Stomach smooth muscle (tissue), 2 donors: ENCODE results near the gene ZAP70.
"Not testable (repeated sequence)": the region's sequence is repeated elsewhere in the genome, so short reads cannot be mapped to it uniquely, and the experiment has no call there.

Source experiments
- H3K27ac ChIP-seq: one replicate; pipeline ENCODE4 v1.7.0; 2013; ENCODE audit warnings: mild to moderate bottlenecking, low read length, inconsistent platforms
- H3K27me3 ChIP-seq, 2 donors: one replicate each; pipeline ENCODE4 v1.7.0; 2013; ENCODE audit warnings: low read length in 2 of 2; ENCODE audit not compliant: insufficient read depth in 2 of 2, control insufficient read depth in 1 of 2
- H3K36me3 ChIP-seq, 2 donors: one replicate each; pipeline ENCODE4 v1.7.0; 2013; ENCODE audit warnings: low read length in 2 of 2; ENCODE audit not compliant: control insufficient read depth in 2 of 2, insufficient read depth in 2 of 2
- H3K4me1 ChIP-seq: one replicate; pipeline ENCODE4 v1.7.0; 2013; ENCODE audit warnings: low read length; ENCODE audit not compliant: control insufficient read depth, insufficient read depth
- H3K4me3 ChIP-seq, 2 donors: one replicate each; pipeline ENCODE4 v1.7.0; 2013; ENCODE audit warnings: low read length in 2 of 2
- H3K9ac ChIP-seq, 2 donors: one replicate each; pipeline ENCODE4 v1.7.0; 2013; ENCODE audit warnings: low read length in 2 of 2, mild to moderate bottlenecking in 1 of 2
- H3K9me3 ChIP-seq, 2 donors: one replicate each; pipeline ENCODE4 v1.7.0; 2013; ENCODE audit warnings: low read length in 2 of 2; ENCODE audit not compliant: control insufficient read depth in 2 of 2
- donor health status: healthy.
- donor health status: Pancreatic carcinoma.

Gene ZAP70

DNA sequence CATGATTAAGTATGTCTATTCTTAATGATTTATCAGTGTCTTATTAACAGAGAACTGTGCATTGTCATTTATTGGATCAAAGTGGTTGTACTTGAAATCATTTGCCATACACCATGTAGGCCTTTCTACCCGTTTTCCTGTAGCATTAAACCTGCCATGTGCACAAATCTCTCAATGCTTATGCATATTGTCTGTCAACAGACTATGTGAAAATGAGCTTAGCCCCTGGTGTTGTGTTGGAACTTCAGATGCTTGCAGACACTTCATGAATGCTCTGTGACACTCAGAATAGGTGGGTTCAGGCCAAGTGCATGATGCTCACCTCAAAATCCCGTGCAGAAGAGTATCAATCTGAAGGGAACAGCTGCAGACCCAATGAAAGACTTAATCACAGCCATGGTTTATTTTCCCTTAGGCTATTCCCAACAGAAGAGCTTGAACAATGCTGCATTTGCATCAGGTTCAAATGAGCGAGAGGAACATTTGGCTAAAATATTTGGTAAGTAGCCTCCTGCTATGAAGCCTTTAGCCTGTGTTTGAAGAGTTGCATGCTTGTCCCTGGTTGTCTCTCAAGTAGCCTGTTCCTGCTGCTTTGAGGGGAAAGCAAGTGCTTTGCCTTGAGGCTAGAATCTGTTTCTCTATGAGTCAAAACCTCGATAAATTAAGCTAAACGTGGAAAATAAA lies 37.8 kb upstream of the ZAP70 start:
- H3K36me3 ChIP-seq = no peaks in the 10 kb centered on the region
- H3K9ac ChIP-seq = no peak overlapping the region
- H3K27me3 ChIP-seq = no peaks in the 10 kb centered on the region
- H3K4me1 ChIP-seq = no peaks in the 10 kb centered on the region
- H3K27ac ChIP-seq = no peak overlapping the region
- no peak overlapping the region for H3K4me3 ChIP-seq
- no peaks in the 10 kb centered on the region for H3K9me3 ChIP-seq

DNA sequence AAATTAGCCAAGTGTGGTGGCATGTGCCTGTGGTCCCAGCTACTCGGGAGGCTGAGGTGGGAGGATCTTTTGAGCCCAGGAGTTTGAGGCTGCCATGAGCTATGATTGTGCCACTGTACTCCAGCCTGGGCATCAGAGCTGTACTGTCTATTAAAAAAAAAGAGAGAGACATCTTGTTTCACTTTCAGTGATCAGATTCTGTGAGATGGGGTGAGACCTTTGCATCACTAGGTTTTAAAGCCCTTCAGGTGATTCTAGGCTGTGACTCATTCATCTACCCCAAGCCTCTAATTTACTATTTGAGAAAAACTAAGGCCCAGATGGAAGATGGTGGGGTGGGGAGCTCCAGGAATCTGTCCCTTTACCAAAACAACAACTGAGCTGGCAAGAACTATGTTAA lies 36.8 kb upstream of the ZAP70 start:
- no peaks in the 10 kb centered on the region for H3K27me3 ChIP-seq
- H3K9ac ChIP-seq = no peak overlapping the region
- no peak overlapping the region for H3K4me3 ChIP-seq
- no peaks in the 10 kb centered on the region for H3K36me3 ChIP-seq
- H3K27ac ChIP-seq = no peak overlapping the region
- H3K4me1 ChIP-seq = no peaks in the 10 kb centered on the region
- H3K9me3 ChIP-seq = no peaks in the 10 kb centered on the region

DNA sequence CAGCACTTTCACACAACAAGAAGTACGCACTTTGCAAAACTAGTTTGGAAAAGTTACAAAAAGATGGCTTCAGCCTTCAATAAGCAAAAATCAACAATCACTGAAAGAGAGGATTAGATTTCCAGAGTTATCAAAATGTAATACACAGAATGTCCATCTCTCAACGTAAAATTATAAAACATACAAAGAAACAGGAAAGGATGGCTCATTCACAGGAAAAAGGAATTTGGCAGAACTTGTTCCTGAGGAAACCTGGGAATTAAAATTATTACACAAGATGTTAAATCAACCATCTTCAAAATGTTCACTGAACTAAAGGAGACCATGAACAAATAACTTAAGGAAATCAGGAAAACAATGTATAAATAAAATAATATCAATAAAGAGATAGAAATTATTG lies 35.9 kb upstream of the ZAP70 start:
- Histone ChIP-seq H3K9ac (no peak overlapping the region), H3K4me3 (no peak overlapping the region), H3K9me3 (no peaks in the 10 kb centered on the region), H3K27me3 (no peaks in the 10 kb centered on the region), H3K4me1 (no peaks in the 10 kb centered on the region), H3K36me3 (no peaks in the 10 kb centered on the region), H3K27ac (no peak overlapping the region)

DNA sequence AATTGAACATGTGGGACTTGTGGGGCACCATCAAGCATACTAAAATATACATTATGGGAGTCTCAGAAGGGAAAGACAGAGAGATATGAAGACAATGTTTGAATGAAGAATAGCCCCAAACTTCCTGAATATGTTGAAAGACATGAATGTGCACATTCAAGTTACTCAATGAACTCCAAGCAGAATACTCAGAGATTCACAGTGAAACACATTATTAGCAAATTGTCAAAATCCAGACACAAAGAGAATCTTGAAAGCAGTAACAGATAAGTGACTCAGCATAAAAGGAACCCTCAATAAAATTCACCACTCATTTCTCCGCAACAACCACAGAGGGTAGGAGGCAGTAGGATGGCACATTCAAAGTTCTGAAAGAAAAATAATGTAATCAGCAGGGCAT lies 35.1 kb upstream of the ZAP70 start:
- Histone ChIP-seq H3K9ac (no peak overlapping the region), H3K4me3 (no peak overlapping the region), H3K27ac (no peak overlapping the region), H3K9me3 (no peaks in the 10 kb centered on the region), H3K27me3 (no peaks in the 10 kb centered on the region), H3K4me1 (no peaks in the 10 kb centered on the region), H3K36me3 (no peaks in the 10 kb centered on the region)

DNA sequence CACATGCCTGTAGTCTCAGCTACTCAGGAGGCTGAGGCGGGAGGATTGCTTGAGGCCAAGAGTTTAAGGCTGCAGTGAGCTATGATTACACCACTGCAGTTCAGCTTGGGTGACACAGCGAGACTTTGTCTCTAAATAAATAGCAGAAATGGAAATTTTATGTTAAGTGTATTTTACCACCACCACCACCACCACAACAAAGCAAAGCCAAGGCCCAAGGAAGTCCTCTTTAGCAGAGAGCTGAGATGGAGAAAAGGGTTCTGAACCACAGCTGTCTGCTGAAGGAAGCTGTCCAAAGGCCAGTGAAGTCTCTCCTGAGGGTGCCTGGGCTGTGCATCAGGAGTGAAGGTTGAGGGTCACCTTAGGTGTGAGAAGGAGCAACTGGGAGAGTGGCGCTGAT lies 26.1 kb upstream of the ZAP70 start:
- H3K9ac ChIP-seq, H3K4me3 ChIP-seq, H3K27me3 ChIP-seq, H3K27ac ChIP-seq, H3K36me3 ChIP-seq, H3K4me1 ChIP-seq, H3K9me3 ChIP-seq: not testable (repeated sequence)

DNA sequence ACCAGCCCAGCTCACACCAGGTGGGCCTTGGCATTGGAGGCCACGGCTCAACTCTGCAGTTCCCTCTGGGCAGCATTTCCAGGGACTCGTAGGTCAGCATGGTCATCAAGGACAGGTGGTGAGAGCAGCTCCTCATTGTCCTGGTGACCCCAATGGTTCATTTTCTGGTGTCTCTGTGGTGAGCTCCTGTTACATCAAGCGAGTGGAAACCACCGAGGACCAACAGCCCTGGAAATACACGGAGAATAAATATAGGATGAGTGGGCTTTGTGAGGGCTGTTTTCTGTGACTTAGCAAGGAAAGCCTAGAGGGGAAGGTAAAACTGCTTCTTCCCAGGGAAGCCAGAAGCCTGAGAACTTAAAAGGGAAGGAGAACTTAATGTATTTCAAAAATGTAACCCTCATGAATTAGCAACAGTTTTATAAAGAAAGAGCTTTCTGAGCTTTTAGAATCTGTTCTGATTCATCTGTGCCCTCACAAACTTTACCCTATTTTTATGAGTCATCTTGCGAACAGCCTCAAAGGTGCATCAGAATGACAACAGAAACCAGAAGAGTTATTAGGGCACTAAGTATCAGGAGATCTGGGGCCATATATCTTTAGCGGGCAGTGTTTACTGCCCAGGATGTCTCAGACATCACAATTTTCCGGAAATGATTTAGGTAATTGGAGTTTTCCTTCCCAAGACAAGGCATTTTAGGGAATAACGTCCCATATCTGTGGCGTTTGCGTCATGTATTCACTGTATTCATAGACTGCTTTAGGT lies 25.1 kb upstream of the ZAP70 start:
- no peaks in the 10 kb centered on the region for H3K4me1 ChIP-seq
- no peak overlapping the region for H3K9ac ChIP-seq
- H3K27me3 ChIP-seq = no peaks in the 10 kb centered on the region
- no peak overlapping the region for H3K4me3 ChIP-seq
- no peaks in the 10 kb centered on the region for H3K9me3 ChIP-seq
- H3K27ac ChIP-seq = no peak overlapping the region
- no peaks in the 10 kb centered on the region for H3K36me3 ChIP-seq

DNA sequence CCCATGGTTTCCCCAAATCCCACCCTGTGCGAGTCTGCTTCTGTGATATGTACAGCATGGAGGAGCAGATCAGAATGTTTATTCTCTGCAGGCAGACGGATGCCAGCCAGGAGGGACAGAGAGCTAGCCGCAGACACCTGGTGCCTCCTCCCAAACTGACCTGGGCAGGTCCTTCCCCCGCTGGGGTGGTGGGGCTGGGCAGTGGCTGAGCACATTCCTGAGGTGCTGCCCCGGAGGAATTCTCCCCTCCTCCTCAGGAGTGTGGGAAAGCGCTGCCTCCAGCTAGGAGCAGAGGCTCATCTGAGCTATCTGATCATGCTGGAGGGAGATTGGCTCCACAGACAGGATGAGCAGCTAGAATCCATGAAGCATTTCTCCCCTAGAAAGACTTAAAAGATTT lies 22.2 kb upstream of the ZAP70 start:
- no peaks in the 10 kb centered on the region for H3K9me3 ChIP-seq
- no peak overlapping the region for H3K9ac ChIP-seq
- no peaks in the 10 kb centered on the region for H3K36me3 ChIP-seq
- H3K27ac ChIP-seq = no peak overlapping the region
- H3K27me3 ChIP-seq = no peaks in the 10 kb centered on the region
- H3K4me3 ChIP-seq = no peak overlapping the region
- no peaks in the 10 kb centered on the region for H3K4me1 ChIP-seq

DNA sequence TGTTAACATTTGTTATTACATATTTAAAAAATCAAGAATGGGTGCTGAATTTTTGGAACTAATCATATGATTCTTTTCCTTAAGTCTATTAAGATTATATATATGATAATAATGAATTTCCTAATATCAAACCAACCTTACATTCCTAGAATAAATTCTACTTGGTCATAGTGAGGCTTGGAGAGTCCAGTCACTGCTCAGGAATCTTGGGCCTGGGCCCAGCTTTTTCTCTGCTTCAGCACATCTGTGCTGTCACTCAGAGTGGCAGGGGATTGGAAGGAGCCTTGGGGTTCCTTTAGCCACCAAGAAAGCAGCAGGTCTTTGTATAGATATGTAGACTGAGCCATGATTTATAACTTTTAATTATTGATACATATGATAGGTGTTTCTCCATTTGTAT lies 19.9 kb upstream of the ZAP70 start:
- Histone ChIP-seq H3K9ac (no peak overlapping the region), H3K27me3 (no peaks in the 10 kb centered on the region), H3K9me3 (no peaks in the 10 kb centered on the region), H3K36me3 (no peaks in the 10 kb centered on the region), H3K4me1 (no peaks in the 10 kb centered on the region), H3K4me3 (no peak overlapping the region), H3K27ac (no peak overlapping the region)

DNA sequence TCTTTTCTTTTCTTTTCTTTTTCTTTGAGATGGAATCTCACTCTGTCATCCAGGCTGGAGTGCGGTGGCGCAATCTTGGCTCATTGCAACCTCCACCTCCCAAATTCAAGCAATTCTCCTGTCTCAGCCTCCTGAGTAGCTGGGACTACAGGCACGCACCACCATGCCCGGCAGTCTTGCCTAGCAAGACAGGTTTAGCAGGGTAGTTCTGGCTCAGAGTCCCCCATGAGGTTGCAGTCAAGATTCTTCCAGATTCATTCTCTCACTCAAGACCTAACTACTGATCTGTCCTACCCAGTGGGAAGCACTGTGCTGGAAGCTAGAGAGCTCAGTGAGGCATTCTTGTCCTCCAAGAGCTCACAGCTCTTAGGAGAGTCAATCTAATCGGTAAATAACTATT lies 17.6 kb upstream of the ZAP70 start:
- Histone ChIP-seq H3K4me1 (no peaks in the 10 kb centered on the region), H3K4me3 (no peak overlapping the region), H3K36me3 (no peaks in the 10 kb centered on the region), H3K27me3 (no peaks in the 10 kb centered on the region), H3K9me3 (no peaks in the 10 kb centered on the region), H3K27ac (no peak overlapping the region), H3K9ac (no peak overlapping the region)

DNA sequence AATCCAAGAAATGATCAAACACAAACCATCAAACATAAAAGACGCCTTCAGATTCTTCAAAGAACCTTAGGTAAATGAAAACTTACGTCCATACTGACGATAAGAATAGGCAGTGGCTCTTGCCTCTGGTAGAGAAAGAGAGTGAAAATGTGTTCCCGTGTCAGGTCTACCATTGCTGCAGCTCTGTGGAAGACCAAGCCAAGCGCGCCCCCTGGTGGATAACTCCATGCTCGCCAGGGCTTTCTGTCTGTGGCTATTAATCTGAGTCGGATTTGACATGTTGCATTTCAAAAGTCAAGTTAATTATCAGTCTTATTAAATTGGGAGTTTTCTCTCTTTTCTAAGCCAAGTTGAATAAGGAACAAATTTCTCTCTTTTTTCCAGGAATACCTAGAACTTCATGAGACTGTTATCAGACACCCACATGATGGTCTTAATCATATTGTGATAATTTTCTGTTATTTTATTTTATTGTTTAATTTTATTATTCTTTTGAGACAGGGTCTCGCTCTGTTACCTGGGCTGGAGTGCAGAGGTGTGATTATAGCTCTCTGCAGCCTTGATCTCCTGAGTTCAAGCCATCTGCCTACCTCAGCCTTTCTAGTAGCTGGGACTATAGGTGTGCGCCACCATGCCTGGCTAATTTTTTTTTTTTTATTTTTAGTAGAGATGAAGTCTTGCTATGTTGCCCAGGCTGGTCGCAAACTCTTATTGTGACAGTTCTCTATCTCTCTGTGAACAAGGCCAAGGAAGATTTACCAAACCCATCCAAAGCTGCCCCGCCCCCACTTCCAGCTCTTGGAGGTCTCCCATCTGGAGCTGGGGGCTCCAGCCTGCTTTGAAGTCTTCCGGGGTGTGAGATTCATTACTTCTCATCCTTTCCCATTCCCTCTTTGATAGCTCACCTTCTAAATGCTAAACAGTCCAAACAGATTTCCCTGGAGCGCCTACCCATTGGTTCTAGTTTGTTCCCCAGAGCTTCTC lies 15.8 kb upstream of the ZAP70 start:
- no peak overlapping the region for H3K4me3 ChIP-seq
- H3K27ac ChIP-seq = no peak overlapping the region
- H3K27me3 ChIP-seq = no peaks in the 10 kb centered on the region
- H3K4me1 ChIP-seq = no peaks in the 10 kb centered on the region
- H3K36me3 ChIP-seq = no peaks in the 10 kb centered on the region
- no peaks in the 10 kb centered on the region for H3K9me3 ChIP-seq
- no peak overlapping the region for H3K9ac ChIP-seq
